Erythroblast (primary cell): Measurements from ENCODE around the gene TYMP.

Source experiments
- DNase-seq, 2 experiments: peaks; one replicate each; lab custom pipeline; 2025; lab: John Stamatoyannopoulos, UW
- GATA1 ChIP-seq: IDR thresholded peaks from 2 replicates; pipeline ENCODE4 v1.6.1; 2011; ENCODE audit warnings: low read depth, mild to moderate bottlenecking, control low read depth, low read length, moderate library complexity
- POLR2A ChIP-seq: IDR thresholded peaks from 2 replicates; pipeline ENCODE4 v1.6.1; 2011; ENCODE audit warnings: mild to moderate bottlenecking, low read length

TYMP gene, protein sequence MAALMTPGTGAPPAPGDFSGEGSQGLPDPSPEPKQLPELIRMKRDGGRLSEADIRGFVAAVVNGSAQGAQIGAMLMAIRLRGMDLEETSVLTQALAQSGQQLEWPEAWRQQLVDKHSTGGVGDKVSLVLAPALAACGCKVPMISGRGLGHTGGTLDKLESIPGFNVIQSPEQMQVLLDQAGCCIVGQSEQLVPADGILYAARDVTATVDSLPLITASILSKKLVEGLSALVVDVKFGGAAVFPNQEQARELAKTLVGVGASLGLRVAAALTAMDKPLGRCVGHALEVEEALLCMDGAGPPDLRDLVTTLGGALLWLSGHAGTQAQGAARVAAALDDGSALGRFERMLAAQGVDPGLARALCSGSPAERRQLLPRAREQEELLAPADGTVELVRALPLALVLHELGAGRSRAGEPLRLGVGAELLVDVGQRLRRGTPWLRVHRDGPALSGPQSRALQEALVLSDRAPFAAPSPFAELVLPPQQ

GRCh38 chr22:50529897-50530579 lies at the start of gene TYMP:
TYMP (minus strand) TSS chr22:50530012; CDS start chr22:50529709, 303 bp downstream.
- peak; percentile 67 to 72 for DNase-seq
- TF ChIP-seq POLR2A: peak; percentile 39
- TF ChIP-seq GATA1: no peak

- TF ChIP-seq POLR2A (no peak), GATA1 (no peak)
- no peak for DNase-seq
Observed at GRCh38 chr22:50578776-50579310, 49.0 kb upstream of the TYMP start.

DNA sequence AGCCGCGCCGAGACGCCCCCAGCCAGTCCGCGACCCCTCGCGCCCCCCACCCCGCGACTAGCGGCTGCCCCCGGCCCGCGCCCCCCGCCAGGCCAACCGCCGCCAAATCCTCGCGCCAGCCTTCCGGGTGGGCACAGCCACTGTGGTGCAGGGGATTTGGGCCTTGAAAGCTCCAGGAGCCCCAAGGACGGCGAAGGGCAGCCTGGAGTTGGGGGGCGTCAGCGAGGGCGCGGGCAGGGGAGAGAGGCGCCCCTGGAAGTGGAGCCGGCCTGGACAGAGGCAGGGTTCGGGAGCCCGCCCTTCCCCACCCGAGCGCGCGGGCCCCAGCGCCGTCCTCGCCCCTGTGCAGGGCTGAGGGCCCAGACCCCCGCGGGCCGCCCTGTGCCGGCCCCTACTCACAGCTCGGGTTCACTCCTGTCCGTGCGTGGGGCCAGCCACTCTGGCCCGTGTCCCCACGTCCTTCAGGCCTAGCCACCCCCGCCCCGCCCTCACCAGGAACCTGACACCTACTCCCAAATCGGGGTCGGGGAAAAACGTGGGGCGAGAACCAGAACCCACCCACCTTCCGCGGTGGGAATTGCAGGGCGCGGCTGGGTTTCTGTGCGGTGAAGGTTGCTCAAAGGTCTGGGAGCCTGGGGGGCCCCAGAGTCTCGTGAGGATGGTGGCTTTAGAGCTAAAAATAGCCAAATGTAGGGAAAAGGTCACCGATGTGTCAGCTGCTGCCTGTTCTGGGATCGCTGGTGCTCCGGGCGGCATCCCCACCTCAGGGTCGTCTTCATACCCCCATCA lies 48.4 kb upstream of the TYMP start, which contains the start of gene CPT1B:
CPT1B (minus strand) TSS at position 441 of the 789 bp plus-strand sequence. CDS start 512 bp downstream, outside the sequence.
- no peak for DNase-seq
- TF ChIP-seq POLR2A (no peak), GATA1 (no peak)

DNA sequence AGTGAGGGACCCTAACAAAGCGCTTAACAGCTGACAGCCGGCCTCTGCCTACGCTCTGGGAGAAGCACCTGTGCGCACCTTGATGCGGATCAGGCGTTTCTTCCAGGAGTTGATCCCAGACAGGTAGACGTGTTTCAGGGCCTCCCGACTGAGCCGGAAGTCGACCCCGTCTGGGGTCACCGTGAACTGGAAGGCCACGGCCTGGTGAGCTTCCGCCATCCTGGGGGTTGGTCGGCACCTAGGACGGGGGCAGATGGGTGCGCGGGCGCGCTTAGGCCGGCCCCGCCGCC lies 47.8 kb upstream of the TYMP start:
- no peak for TF ChIP-seq POLR2A
- no peak for TF ChIP-seq GATA1
- DNase-seq: no peak

DNA sequence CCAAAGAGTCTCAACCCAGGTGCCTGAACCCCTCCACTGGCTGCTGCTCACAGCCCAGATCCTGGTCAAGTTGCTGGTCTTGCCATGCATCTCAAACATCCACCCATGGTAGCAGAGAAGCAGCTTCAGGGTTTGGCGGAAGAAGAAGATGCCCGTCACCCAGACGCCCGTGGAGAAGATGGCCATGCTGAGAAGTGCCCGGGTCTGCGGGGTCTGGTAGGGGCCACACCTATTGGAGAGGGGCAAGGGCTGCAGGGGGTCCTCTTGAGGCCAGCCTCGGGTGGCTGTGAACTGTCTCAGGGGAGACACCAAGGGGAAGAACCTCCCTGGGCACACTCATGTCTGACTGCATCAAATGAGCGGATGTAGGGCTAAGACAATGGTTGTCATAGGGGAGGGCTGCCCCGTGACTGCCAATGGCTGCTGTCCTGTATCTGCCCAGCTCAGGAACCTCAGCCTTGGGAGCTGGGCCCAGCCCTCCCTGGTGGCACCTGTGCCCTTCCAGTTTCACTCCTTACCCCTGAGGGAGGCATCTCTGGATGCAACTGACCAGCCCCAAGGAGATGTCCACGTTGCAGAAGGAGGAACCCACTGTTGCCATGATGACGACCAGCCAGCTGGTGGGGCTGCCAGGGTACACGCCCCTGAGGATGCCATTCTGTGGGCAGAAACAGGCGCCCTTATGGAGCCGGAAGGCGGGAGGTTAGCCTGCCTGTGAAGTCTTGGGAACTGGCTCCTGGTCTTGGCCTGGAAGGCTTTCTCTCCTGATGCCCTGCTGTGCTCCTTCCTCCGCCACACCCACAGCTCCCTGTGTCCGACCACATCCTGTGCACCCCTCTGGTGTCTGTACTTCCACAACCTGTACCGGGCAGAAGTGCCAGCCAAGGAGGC lies 47.2 kb upstream of the TYMP start:
- no peak for DNase-seq

GRCh38 chr22:50576070-50576469 lies 46.3 kb upstream of the TYMP start:
- TF ChIP-seq POLR2A (no peak), GATA1 (no peak)
- peak; percentile 45 to 46 for DNase-seq

More for the DNA sequence above, 47.2 kb upstream of the TYMP start:
- no peak for TF ChIP-seq POLR2A
- TF ChIP-seq GATA1: no peak

GRCh38 chr22:50575426-50575941 lies 45.7 kb upstream of the TYMP start:
- DNase-seq: no peak

DNA sequence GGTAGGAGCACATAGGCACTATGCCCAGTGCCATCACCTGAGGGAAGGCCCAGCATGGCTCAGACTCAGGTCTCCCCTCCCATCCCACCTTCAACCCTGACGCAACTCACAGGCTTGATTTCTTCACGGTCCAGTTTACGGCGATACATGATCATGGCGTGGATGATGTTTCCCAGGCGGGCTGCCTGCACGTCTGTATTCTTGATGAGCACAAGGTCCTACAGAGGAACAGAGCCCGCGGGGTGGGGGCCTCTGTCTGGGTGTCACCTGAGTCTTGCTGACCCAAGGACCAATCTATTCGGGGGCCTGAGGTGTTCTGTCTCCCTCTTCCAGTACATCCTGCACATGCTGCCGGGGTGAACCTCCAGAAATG lies 44.6 kb upstream of the TYMP start:
- TF ChIP-seq POLR2A: no peak
- no peak for TF ChIP-seq GATA1
- DNase-seq: no peak

More at GRCh38 chr22:50575426-50575941, 45.7 kb upstream of the TYMP start:
- TF ChIP-seq GATA1: no peak
- TF ChIP-seq POLR2A: no peak

DNA sequence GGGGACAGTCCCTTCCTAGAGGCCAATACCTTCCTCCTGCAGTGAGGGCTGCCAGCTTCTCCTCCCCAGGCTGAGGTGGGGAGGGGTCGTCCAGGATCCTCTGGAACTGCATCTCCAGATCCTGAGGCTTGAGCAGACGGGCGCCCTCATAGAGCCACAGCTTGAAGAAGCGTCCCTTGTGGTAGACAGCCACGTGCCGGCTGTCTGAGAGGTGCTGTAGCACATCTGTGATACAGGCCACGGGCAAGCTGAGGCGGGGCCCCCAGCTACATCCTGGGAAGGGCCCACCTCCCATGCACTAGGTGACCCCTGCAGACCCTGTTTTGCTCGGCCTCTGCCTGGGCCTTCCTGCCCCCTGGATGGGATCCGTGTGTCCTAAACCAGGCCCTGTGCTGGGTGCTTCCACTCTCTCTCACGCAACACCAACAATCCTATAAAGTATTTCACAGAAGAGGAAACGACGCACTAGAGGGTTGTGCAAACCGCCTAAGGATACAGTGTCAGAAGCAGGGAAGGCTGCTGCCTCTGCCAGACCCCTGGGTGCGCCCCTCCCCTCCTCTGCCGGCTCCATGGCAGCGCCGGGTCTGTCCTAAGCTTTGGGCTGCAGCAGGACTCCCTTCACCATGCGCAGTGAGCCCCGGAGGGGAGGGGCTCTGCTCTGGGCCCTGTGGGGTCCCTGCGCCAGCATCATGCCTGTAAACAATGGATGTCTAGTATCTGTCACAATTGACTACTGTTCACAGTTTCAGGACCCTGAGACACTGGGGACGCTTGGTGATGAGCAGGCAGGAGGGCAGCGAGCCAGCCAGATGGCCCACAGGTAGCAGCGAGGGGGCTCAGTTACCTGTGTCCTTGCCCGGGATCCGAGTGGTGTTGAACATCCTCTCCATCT lies 43.9 kb upstream of the TYMP start:
- DNase-seq: no peak
- no peak for TF ChIP-seq GATA1

- no peak for TF ChIP-seq GATA1
- TF ChIP-seq POLR2A: no peak
- no peak for DNase-seq
Observed at GRCh38 chr22:50572965-50573364, 43.2 kb upstream of the TYMP start.

DNA sequence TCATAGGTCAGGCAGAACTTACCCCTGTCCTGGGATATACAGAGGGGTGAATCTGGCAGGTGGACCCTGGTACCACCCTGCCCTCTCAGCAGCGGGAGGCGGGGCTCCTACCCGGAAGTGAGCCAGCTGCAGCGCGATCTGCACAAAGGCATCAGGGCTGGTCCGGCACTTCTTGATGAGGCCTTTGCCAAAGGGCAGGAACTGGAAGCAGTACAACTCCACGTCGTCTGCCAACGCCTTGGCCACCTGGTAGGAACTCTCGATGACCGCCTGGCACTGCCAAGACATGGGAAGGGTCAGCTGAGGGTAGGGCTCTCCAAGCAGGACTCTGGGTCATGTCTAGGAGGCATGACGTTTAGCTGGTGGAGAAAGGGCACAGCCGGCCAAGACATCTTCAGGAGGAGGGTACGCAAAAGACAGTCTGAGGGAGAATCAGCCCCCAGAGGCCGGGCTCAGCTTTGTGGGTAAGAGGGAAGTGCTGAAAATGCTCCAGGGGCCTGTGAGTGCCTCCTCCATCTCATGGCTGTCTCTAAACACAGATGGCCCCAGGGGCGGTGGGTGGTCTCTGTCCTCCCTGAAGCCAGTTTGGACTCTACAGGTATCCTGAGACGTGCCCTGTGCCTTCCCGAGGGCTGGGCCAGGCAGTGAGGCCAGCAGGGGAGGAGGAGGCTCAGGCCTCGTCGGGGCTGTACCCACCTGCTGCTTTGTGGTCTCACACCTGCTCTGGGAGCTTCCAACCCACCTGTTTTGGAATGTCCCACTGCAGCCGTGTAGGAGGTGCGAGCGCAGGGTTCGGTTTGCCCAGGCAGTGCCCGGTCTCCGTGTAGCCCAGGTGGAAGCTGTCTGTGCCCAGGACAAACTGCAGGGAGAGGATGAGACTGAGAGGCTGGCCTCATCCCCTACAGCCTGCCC lies 41.7 kb upstream of the TYMP start:
- DNase-seq: no peak
- TF ChIP-seq POLR2A (no peak), GATA1 (no peak)
